Measurements from ENCODE around the gene UBE2E2.

The UBE2E2 gene

DNA sequence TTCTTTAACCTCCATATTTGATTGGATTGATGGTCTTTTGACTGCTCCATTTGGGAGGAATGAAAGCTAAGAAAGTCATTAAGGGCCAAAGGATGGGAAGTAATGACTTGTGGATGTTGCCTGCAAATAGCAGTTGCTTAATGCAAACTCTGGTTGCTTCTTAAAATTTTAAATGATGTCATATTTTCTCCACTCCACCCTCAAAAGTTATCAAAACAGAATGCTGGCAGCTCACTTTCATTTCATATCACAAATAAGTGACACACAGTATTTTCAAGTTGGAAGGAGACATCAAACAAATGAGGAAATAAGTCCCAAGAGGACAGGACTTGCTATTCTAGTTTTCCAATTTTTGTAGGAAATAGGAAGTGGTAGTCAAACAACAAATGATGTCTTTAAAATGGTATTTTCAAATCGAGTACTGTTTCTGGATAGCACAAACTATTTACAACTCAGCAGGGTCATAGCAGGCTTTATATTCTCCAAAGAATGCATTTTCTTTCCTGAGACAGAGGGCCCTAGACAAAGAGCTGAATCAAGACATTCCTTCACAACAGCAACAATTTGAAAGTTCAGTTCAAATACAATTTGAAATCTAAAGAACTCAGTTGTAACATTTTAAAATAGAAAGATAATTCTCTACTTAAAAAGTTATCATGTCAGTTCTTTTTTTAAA is 437.5 kb downstream of the UBE2E2 start:
- DNase-seq = no peak
